Vagina (tissue), 2 donors: Measurements from ENCODE around the gene PTDSS2. TPM values are rescaled to one million over a fixed set of nuclear protein-coding genes. Genes with fewer than 3 reads are reported as not detected.
A peak's percentile ranks its signal among the peaks of the same experiment; 100 is the strongest.
"Not testable (repeated sequence)": the region's sequence is repeated elsewhere in the genome, so short reads cannot be mapped to it uniquely, and the experiment has no call there.

Source experiments
- DNase-seq, 2 donors: peaks; one replicate each; pipeline ENCODE4 v3.0.0-alpha.2; 2017; ENCODE audit errors: extremely low spot score in 2 of 2
- H3K27ac ChIP-seq: fragments of 200-600 bp; sonication (generic); one replicate; pipeline ENCODE4 v1.5.1; 2019
- H3K27me3 ChIP-seq: fragments of 200-600 bp; sonication (generic); one replicate; pipeline ENCODE4 v1.5.1; 2019
- H3K36me3 ChIP-seq, 2 donors: fragments of 200-600 bp; sonication (generic); one replicate each; pipeline ENCODE4 v1.5.1; 2017 to 2019
- H3K4me1 ChIP-seq: fragments of 200-600 bp; sonication (generic); one replicate; pipeline ENCODE4 v1.5.1; 2019
- H3K4me3 ChIP-seq, 2 donors: fragments of 200-600 bp; sonication (generic); 1 replicate in 1 of 2; 2 replicates in 1 of 2; pipeline ENCODE4 v1.5.1; 2016 to 2019
- H3K9me3 ChIP-seq: fragments of 200-600 bp; sonication (generic); one replicate; pipeline ENCODE4 v1.5.1; 2019
- POLR2A ChIP-seq, 2 donors: fragments of 450-650 bp; IDR thresholded peaks; one replicate each; pipeline ENCODE4 v1.6.1; 2017; ENCODE audit warnings: antibody characterized with exemption in 2 of 2, mild to moderate bottlenecking in 2 of 2, moderate library complexity in 2 of 2
- POLR2AphosphoS5 ChIP-seq, 2 donors: sonication (generic); formaldehyde crosslinking; IDR thresholded peaks; one replicate each; pipeline ENCODE4 v1.9.0; 2017; ENCODE audit warnings: antibody characterized with exemption in 2 of 2, mild to moderate bottlenecking in 2 of 2, low read depth in 1 of 2; ENCODE audit not compliant: insufficient read depth in 1 of 2
- intact Hi-C: fragments of 100-400 bp; cut with DNase I; formaldehyde crosslinking; loops from one replicate; pipeline ENCODE4 v1.15.1; 2023
- total RNA-seq: library from RNA; depleted of rRNA; stranded (reverse); fragments of >200 nt; gene quantifications from one replicate; pipeline ENCODE4 v1.2.3, GENCODE V29; 2016
- TF ChIP-seq, protein P1 (sequence below), 3 experiments: fragments of 450-650 bp in 2 of 3; fragments of 200-600 bp in 1 of 3; sonication (generic) in 1 of 3; IDR thresholded peaks; one replicate each; pipeline ENCODE4 v1.5.1; 2017 to 2019; ENCODE audit warnings: antibody characterized with exemption in 3 of 3, mild to moderate bottlenecking in 2 of 3, moderate library complexity in 2 of 3

The PTDSS2 gene
- total RNA-seq, 1 donor from 2014 or later, result 36.1 TPM

DNA sequence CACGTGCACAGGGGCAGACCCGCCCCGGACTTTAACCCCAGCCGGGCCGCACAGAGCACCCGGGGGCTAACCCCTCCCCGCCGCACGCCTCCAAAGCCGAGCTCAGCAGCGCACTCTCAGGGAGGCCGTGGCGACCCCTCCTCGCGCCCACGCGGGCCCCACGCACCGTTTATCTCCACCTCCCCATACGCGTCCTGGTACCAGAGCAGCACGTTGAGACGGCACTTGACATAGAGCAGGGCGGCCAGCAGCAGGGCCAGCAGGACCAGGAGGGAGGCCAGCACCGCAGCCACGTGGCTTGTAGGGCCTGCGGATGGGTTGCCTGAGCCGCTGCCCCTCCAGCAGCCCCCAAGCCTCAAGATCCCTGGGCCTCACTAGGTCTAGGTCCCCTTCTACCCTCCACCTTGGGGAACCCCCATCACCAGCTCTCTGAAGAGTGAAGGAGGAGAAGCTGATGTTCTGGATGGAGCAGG lies 42.4 kb upstream of the PTDSS2 start:
- Histone ChIP-seq H3K9me3 (no peaks in the 10 kb centered on the region), H3K4me3 (peak overlapping the region in 1 of 2 donors; percentile 52), H3K4me1 (peaks cover 22% of the 10 kb centered on the region), H3K36me3 (peaks cover 0 to 16% of the 10 kb centered on the region in 2 donors), H3K27me3 (no peaks in the 10 kb centered on the region), H3K27ac (no peak overlapping the region)
- DNase-seq, result no peak
- intact Hi-C loops, result no loop called here
- no peak for TF ChIP-seq POLR2AphosphoS5 (IDR thresholded peaks at IDR 0.05; ENCODE audit: insufficient read depth in 1 of 2, low read depth in 1 of 2)

DNA sequence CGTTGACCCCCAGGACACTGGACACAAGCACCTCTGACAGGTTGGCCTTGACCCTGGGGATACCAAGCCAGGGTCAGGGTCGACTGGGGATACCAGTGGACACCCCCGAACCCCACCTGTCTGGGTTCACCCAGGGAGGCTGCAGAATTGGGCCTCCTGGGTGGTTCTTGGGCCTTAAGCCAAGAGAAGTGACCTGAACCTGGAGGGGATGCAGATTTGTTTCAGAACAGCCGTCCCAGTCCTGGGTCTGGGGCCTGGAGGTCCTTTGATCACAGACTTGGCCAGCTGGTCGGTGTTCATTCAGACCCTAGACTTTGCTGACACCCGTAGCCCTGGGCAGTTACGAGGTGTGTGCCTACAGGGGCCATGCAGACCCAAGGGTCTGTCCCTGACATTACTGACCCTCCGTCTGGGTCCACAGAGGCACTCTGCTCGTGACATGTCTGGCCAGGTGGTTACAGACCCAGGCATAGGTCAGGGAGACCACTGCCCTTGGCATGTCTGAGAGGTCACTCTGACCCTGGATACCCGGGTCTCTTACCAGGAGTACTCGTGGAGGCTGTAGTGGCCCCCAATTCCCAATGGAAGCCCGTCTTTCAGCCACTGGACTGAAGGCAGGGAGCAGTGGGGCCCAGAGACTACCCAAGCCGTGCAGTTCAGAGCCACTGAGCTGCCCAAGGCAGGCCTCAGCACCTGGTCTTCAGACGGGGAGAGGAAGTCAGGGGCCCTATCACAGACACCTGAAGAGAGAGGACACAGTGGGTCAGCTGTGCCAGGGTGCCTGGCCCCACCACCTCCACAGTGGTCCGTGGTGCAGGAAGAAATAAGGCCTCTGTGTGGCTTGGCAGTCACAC lies 41.7 kb upstream of the PTDSS2 start:
- no peak overlapping the region for H3K27ac ChIP-seq
- no peak overlapping the region for H3K4me3 ChIP-seq
- no peaks in the 10 kb centered on the region for H3K27me3 ChIP-seq
- intact Hi-C loops, result no loop called here
- peaks cover 29% of the 10 kb centered on the region for H3K4me1 ChIP-seq
- no peaks in the 10 kb centered on the region for H3K9me3 ChIP-seq
- TF ChIP-seq, protein P1, sequence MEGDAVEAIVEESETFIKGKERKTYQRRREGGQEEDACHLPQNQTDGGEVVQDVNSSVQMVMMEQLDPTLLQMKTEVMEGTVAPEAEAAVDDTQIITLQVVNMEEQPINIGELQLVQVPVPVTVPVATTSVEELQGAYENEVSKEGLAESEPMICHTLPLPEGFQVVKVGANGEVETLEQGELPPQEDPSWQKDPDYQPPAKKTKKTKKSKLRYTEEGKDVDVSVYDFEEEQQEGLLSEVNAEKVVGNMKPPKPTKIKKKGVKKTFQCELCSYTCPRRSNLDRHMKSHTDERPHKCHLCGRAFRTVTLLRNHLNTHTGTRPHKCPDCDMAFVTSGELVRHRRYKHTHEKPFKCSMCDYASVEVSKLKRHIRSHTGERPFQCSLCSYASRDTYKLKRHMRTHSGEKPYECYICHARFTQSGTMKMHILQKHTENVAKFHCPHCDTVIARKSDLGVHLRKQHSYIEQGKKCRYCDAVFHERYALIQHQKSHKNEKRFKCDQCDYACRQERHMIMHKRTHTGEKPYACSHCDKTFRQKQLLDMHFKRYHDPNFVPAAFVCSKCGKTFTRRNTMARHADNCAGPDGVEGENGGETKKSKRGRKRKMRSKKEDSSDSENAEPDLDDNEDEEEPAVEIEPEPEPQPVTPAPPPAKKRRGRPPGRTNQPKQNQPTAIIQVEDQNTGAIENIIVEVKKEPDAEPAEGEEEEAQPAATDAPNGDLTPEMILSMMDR (IDR thresholded peaks at IDR 0.05), result no peak
- TF ChIP-seq POLR2AphosphoS5 (IDR thresholded peaks at IDR 0.05; ENCODE audit: insufficient read depth in 1 of 2, low read depth in 1 of 2) (no peak), POLR2A (IDR thresholded peaks at IDR 0.05) (no peak)
- peaks cover 0 to 12% of the 10 kb centered on the region in 2 donors for H3K36me3 ChIP-seq
- no peak for DNase-seq

DNA sequence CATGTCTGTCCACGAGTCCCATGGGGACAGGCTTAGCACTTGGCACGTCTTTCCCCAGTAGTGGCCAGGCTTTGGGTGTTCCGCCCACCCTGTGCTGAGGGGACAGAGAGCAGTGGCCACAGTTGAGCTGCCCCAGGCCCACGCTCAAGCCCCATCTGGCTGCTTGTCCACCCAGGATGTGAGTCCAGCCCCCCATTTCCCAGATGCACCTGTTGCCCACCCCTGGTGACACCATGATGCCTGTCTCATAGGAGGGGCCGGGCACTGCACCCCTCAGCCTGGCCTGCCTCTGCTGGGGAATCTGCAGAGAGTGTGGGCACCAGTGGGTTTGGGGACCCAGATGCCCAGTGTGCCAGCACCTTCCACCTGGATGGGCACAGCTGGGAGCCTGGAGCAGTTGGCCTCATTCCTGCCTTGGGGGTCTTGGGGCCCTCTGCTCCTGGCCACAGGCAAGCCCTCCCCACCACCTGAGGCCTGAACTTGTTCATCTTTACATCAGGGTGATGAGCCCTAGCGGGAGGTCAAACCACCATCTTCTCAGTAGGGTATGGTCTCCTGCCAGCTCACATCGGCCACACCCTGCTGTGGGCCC lies 41.0 kb upstream of the PTDSS2 start:
- H3K36me3 ChIP-seq, result peaks cover 0 to 4% of the 10 kb centered on the region in 2 donors
- no peaks in the 10 kb centered on the region for H3K9me3 ChIP-seq
- H3K4me3 ChIP-seq, result no peak overlapping the region
- no peaks in the 10 kb centered on the region for H3K27me3 ChIP-seq
- intact Hi-C loops, result no loop called here
- no peak overlapping the region for H3K27ac ChIP-seq
- peaks cover 32% of the 10 kb centered on the region for H3K4me1 ChIP-seq
- no peak for DNase-seq
- TF ChIP-seq POLR2A (IDR thresholded peaks at IDR 0.05) (no peak), POLR2AphosphoS5 (IDR thresholded peaks at IDR 0.05; ENCODE audit: insufficient read depth in 1 of 2, low read depth in 1 of 2) (no peak)
- TF ChIP-seq, protein P1 (IDR thresholded peaks at IDR 0.05), result no peak

DNA sequence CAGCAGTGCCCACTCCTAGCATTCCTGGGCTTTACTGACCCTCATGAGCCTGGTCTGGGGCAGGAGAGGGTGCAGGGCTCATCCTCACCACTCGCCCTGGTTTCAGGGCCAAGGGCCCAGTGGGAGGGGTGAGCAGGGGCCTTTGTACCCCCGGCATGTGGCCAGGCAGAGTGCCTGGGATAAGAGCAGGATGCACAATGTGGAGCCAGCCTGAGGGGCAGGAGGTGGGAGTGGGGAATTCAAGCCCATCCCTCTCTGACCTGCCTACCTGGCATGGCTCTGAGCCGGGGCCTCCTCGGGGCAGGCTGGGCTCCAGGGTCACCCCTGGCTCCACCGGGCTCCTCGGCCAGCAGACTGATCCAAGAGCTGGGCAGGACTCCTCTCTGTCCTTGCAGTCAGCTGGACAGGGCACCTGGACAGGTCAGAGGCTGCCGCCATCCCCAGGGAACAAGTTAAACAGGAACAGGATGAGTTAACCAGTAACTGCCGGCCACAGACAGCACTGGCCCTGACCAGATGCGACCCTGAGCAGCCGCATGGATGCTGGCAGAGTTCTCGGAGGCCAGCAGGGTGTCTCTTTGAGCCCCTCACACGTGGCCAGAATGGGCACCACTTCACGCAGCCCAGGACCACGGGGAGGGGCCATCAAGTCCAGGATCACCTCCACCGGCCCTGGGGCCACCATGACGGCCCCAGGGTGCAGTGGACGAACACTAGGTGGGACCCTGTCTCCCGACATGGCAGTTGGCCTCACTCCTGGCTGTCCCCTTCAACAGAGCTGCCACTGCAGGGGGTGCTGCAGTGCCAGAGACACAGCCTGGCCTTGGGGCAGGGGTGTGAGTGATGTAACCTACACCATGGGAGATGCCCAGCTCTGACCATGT lies 40.2 kb upstream of the PTDSS2 start:
- TF ChIP-seq, protein P1 (IDR thresholded peaks at IDR 0.05), result no peak
- no peak for TF ChIP-seq POLR2A (IDR thresholded peaks at IDR 0.05)
- TF ChIP-seq POLR2AphosphoS5 (IDR thresholded peaks at IDR 0.05; ENCODE audit: insufficient read depth in 1 of 2, low read depth in 1 of 2), result no peak
- no peak overlapping the region for H3K27ac ChIP-seq
- no peaks in the 10 kb centered on the region for H3K36me3 ChIP-seq
- no peaks in the 10 kb centered on the region for H3K27me3 ChIP-seq
- H3K4me3 ChIP-seq, result no peak overlapping the region
- H3K9me3 ChIP-seq, result no peaks in the 10 kb centered on the region
- intact Hi-C loops, result no loop called here
- DNase-seq, result no peak
- H3K4me1 ChIP-seq, result peaks cover 32% of the 10 kb centered on the region

DNA sequence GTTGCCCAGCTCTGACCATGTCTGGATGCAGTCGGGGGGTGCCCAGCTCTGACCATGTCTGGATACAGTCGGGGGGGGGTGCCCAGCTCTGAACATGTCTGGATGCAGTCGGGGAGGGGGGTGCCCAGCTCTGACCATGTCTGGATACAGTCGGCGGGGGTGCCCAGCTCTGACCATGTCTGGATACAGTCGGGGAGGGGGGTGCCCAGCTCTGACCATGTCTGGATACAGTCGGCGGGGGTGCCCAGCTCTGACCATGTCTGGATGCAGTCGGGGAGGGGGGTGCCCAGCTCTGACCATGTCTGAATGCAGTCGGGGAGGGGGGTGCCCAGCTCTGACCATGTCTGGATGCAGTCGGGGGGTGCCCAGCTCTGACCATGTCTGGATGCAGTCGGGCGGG lies 39.4 kb upstream of the PTDSS2 start:
- H3K36me3 ChIP-seq, H3K4me3 ChIP-seq, H3K27me3 ChIP-seq, intact Hi-C loops, DNase-seq, H3K9me3 ChIP-seq, H3K27ac ChIP-seq: not testable (repeated sequence)
- H3K4me1 ChIP-seq, result peaks cover 33% of the 10 kb centered on the region

DNA sequence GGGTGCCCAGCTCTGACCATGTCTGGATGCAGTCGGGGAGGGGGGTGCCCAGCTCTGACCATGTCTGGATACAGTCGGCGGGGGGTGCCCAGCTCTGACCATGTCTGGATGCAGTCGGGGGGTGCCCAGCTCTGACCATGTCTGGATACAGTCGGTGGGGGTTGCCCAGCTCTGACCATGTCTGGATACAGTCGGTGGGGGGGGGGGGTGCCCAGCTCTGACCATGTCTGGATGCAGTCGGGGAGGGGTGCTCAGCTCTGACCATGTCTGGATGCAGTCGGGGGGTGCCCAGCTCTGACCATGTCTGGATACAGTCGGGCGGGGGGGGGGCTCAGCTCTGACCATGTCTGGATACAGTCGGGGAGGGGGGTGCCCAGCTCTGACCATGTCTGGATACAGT lies 38.6 kb upstream of the PTDSS2 start:
- H3K36me3 ChIP-seq, intact Hi-C loops: not testable (repeated sequence)

More for the DNA sequence above, 38.6 kb upstream of the PTDSS2 start:
- H3K9me3 ChIP-seq, DNase-seq, H3K27me3 ChIP-seq, H3K27ac ChIP-seq, H3K4me3 ChIP-seq: not testable (repeated sequence)
- peaks cover 33% of the 10 kb centered on the region for H3K4me1 ChIP-seq
